Measurements from ENCODE around the gene ACP3.
"Not testable (repeated sequence)": the region's sequence is repeated elsewhere in the genome, so short reads cannot be mapped to it uniquely, and the experiment has no call there.

The ACP3 gene

GRCh38 chr3:132360717-132361116, 43.5 kb downstream of the ACP3 start:
- no peak overlapping the region for H3K27ac ChIP-seq (ENCODE audit: low read depth, low read length)
- no peaks in the 10 kb centered on the region for H3K27me3 ChIP-seq (ENCODE audit: control insufficient read depth, insufficient read depth, low read length)
- H3K36me3 ChIP-seq (ENCODE audit: control insufficient read depth, insufficient read depth, low read length), result no peaks in the 10 kb centered on the region
- H3K4me1 ChIP-seq (ENCODE audit: control insufficient read depth, insufficient read depth, low read length), result no peaks in the 10 kb centered on the region
- H3K9ac ChIP-seq (ENCODE audit: low read length), result no peak overlapping the region
- no peaks in the 10 kb centered on the region for H3K9me3 ChIP-seq (ENCODE audit: control insufficient read depth, insufficient read depth, low read depth, low read length)
- no peak overlapping the region for H3K4me3 ChIP-seq (ENCODE audit: low read depth, low read length)

- no peaks in the 10 kb centered on the region for H3K36me3 ChIP-seq (ENCODE audit: control insufficient read depth, insufficient read depth, low read length)
- no peaks in the 10 kb centered on the region for H3K27me3 ChIP-seq (ENCODE audit: control insufficient read depth, insufficient read depth, low read length)
- H3K4me3 ChIP-seq (ENCODE audit: low read depth, low read length), result no peak overlapping the region
- H3K9me3 ChIP-seq (ENCODE audit: control insufficient read depth, insufficient read depth, low read depth, low read length), result no peaks in the 10 kb centered on the region
- no peak overlapping the region for H3K27ac ChIP-seq (ENCODE audit: low read depth, low read length)
- no peaks in the 10 kb centered on the region for H3K4me1 ChIP-seq (ENCODE audit: control insufficient read depth, insufficient read depth, low read length)
- no peak overlapping the region for H3K9ac ChIP-seq (ENCODE audit: low read length)
Observed at GRCh38 chr3:132362329-132362728, 45.1 kb downstream of the ACP3 start.

GRCh38 chr3:132368515-132368914, 51.3 kb downstream of the ACP3 start:
- Histone ChIP-seq H3K36me3 (ENCODE audit: control insufficient read depth, insufficient read depth, low read length) (no peaks in the 10 kb centered on the region), H3K9ac (ENCODE audit: low read length) (no peak overlapping the region), H3K9me3 (ENCODE audit: control insufficient read depth, insufficient read depth, low read depth, low read length) (no peaks in the 10 kb centered on the region), H3K27ac (ENCODE audit: low read depth, low read length) (no peak overlapping the region), H3K4me3 (ENCODE audit: low read depth, low read length) (no peak overlapping the region), H3K27me3 (ENCODE audit: control insufficient read depth, insufficient read depth, low read length) (no peaks in the 10 kb centered on the region), H3K4me1 (ENCODE audit: control insufficient read depth, insufficient read depth, low read length) (no peaks in the 10 kb centered on the region)

- no peaks in the 10 kb centered on the region for H3K4me1 ChIP-seq (ENCODE audit: control insufficient read depth, insufficient read depth, low read length)
- no peak overlapping the region for H3K4me3 ChIP-seq (ENCODE audit: low read depth, low read length)
- no peaks in the 10 kb centered on the region for H3K27me3 ChIP-seq (ENCODE audit: control insufficient read depth, insufficient read depth, low read length)
- H3K9ac ChIP-seq (ENCODE audit: low read length), result no peak overlapping the region
- no peak overlapping the region for H3K27ac ChIP-seq (ENCODE audit: low read depth, low read length)
- H3K36me3 ChIP-seq (ENCODE audit: control insufficient read depth, insufficient read depth, low read length), result no peaks in the 10 kb centered on the region
- no peaks in the 10 kb centered on the region for H3K9me3 ChIP-seq (ENCODE audit: control insufficient read depth, insufficient read depth, low read depth, low read length)
Observed at GRCh38 chr3:132368962-132369361, 51.8 kb downstream of the ACP3 start.

- H3K9ac ChIP-seq (ENCODE audit: low read length), result peak overlapping the region; percentile 89
Observed at GRCh38 chr3:132376945-132377354, 59.7 kb downstream of the ACP3 start.

GRCh38 chr3:132378048-132378762, 61.0 kb downstream of the ACP3 start:
- Histone ChIP-seq H3K9ac (ENCODE audit: low read length) (no peak overlapping the region), H3K27me3 (ENCODE audit: control insufficient read depth, insufficient read depth, low read length) (no peaks in the 10 kb centered on the region), H3K4me1 (ENCODE audit: control insufficient read depth, insufficient read depth, low read length) (peaks cover 26% of the 10 kb centered on the region), H3K4me3 (ENCODE audit: low read depth, low read length) (no peak overlapping the region), H3K36me3 (ENCODE audit: control insufficient read depth, insufficient read depth, low read length) (no peaks in the 10 kb centered on the region), H3K27ac (ENCODE audit: low read depth, low read length) (no peak overlapping the region), H3K9me3 (ENCODE audit: control insufficient read depth, insufficient read depth, low read depth, low read length) (peaks cover 8% of the 10 kb centered on the region; the same call in 1 of the 2 replicates)

More at GRCh38 chr3:132376945-132377354, 59.7 kb downstream of the ACP3 start:
- H3K9me3 ChIP-seq (ENCODE audit: control insufficient read depth, insufficient read depth, low read depth, low read length); H3K36me3 ChIP-seq (ENCODE audit: control insufficient read depth, insufficient read depth, low read length); H3K27me3 ChIP-seq (ENCODE audit: control insufficient read depth, insufficient read depth, low read length): not testable (repeated sequence)
- Histone ChIP-seq H3K4me3 (ENCODE audit: low read depth, low read length) (peak overlapping the region; percentile 76), H3K27ac (ENCODE audit: low read depth, low read length) (peak overlapping the region; percentile 86; the same call in 1 of the 2 replicates), H3K4me1 (ENCODE audit: control insufficient read depth, insufficient read depth, low read length) (peaks cover 13% of the 10 kb centered on the region)

- no peak overlapping the region for H3K9ac ChIP-seq (ENCODE audit: low read length)
- no peaks in the 10 kb centered on the region for H3K27me3 ChIP-seq (ENCODE audit: control insufficient read depth, insufficient read depth, low read length)
- H3K9me3 ChIP-seq (ENCODE audit: control insufficient read depth, insufficient read depth, low read depth, low read length), result peaks cover 13% of the 10 kb centered on the region
- no peak overlapping the region for H3K27ac ChIP-seq (ENCODE audit: low read depth, low read length)
- no peak overlapping the region for H3K4me3 ChIP-seq (ENCODE audit: low read depth, low read length)
- H3K36me3 ChIP-seq (ENCODE audit: control insufficient read depth, insufficient read depth, low read length), result no peaks in the 10 kb centered on the region
- peaks cover 30% of the 10 kb centered on the region for H3K4me1 ChIP-seq (ENCODE audit: control insufficient read depth, insufficient read depth, low read length)
Observed at GRCh38 chr3:132378846-132379245, 61.6 kb downstream of the ACP3 start.

GRCh38 chr3:132380920-132381319, 63.7 kb downstream of the ACP3 start:
- Histone ChIP-seq H3K27ac (ENCODE audit: low read depth, low read length) (no peak overlapping the region), H3K9ac (ENCODE audit: low read length) (no peak overlapping the region), H3K9me3 (ENCODE audit: control insufficient read depth, insufficient read depth, low read depth, low read length) (peaks cover 15% of the 10 kb centered on the region), H3K4me3 (ENCODE audit: low read depth, low read length) (no peak overlapping the region), H3K4me1 (ENCODE audit: control insufficient read depth, insufficient read depth, low read length) (peaks cover 30% of the 10 kb centered on the region), H3K36me3 (ENCODE audit: control insufficient read depth, insufficient read depth, low read length) (no peaks in the 10 kb centered on the region), H3K27me3 (ENCODE audit: control insufficient read depth, insufficient read depth, low read length) (no peaks in the 10 kb centered on the region)

- Histone ChIP-seq H3K4me1 (ENCODE audit: control insufficient read depth, insufficient read depth, low read length) (peaks cover 30% of the 10 kb centered on the region), H3K9me3 (ENCODE audit: control insufficient read depth, insufficient read depth, low read depth, low read length) (peaks cover 15% of the 10 kb centered on the region), H3K36me3 (ENCODE audit: control insufficient read depth, insufficient read depth, low read length) (no peaks in the 10 kb centered on the region), H3K27me3 (ENCODE audit: control insufficient read depth, insufficient read depth, low read length) (no peaks in the 10 kb centered on the region), H3K9ac (ENCODE audit: low read length) (peak overlapping the region; percentile 46), H3K4me3 (ENCODE audit: low read depth, low read length) (peak overlapping the region; percentile 25; the same call in 1 of the 2 replicates), H3K27ac (ENCODE audit: low read depth, low read length) (peak overlapping the region; percentile 34)
Observed at GRCh38 chr3:132381348-132381944, 64.2 kb downstream of the ACP3 start.

- H3K4me1 ChIP-seq (ENCODE audit: control insufficient read depth, insufficient read depth, low read length), result peaks cover 30% of the 10 kb centered on the region
- H3K9me3 ChIP-seq (ENCODE audit: control insufficient read depth, insufficient read depth, low read depth, low read length), result peaks cover 15% of the 10 kb centered on the region
- no peaks in the 10 kb centered on the region for H3K36me3 ChIP-seq (ENCODE audit: control insufficient read depth, insufficient read depth, low read length)
- peak overlapping the region; percentile 41 for H3K4me3 ChIP-seq (ENCODE audit: low read depth, low read length)
- peak overlapping the region; percentile 84 for H3K27ac ChIP-seq (ENCODE audit: low read depth, low read length)
- no peaks in the 10 kb centered on the region for H3K27me3 ChIP-seq (ENCODE audit: control insufficient read depth, insufficient read depth, low read length)
- peak overlapping the region; percentile 64 for H3K9ac ChIP-seq (ENCODE audit: low read length)
Observed at GRCh38 chr3:132382267-132382666, 65.1 kb downstream of the ACP3 start.

GRCh38 chr3:132382688-132383194, 65.5 kb downstream of the ACP3 start:
- H3K36me3 ChIP-seq (ENCODE audit: control insufficient read depth, insufficient read depth, low read length), result no peaks in the 10 kb centered on the region
- H3K4me1 ChIP-seq (ENCODE audit: control insufficient read depth, insufficient read depth, low read length), result peaks cover 30% of the 10 kb centered on the region
- peak overlapping the region; percentile 41 for H3K4me3 ChIP-seq (ENCODE audit: low read depth, low read length)
- peak overlapping the region; percentile 84 for H3K27ac ChIP-seq (ENCODE audit: low read depth, low read length)
- H3K27me3 ChIP-seq (ENCODE audit: control insufficient read depth, insufficient read depth, low read length), result no peaks in the 10 kb centered on the region
- peaks cover 11% of the 10 kb centered on the region for H3K9me3 ChIP-seq (ENCODE audit: control insufficient read depth, insufficient read depth, low read depth, low read length)
- H3K9ac ChIP-seq (ENCODE audit: low read length), result peak overlapping the region; percentile 64
